ENCODE measurements around the gene HMGXB4.
"Not testable (repeated sequence)": the region's sequence is repeated elsewhere in the genome, so short reads cannot be mapped to it uniquely, and the experiment has no call there.

The HMGXB4 gene

GRCh38 chr22:35230417-35230816 lies 26.9 kb upstream of the HMGXB4 start:
- H3K27me3 ChIP-seq (ENCODE audit: insufficient read depth, low read length, poor library complexity) = no peaks in the 10 kb centered on the region
- no peaks in the 10 kb centered on the region for H4K20me1 ChIP-seq (ENCODE audit: insufficient read depth, low read length)
- DNase-seq (no peak), ATAC-seq (ENCODE audit: insufficient read depth, low read depth) (no peak)
- TF ChIP-seq, protein P1, sequence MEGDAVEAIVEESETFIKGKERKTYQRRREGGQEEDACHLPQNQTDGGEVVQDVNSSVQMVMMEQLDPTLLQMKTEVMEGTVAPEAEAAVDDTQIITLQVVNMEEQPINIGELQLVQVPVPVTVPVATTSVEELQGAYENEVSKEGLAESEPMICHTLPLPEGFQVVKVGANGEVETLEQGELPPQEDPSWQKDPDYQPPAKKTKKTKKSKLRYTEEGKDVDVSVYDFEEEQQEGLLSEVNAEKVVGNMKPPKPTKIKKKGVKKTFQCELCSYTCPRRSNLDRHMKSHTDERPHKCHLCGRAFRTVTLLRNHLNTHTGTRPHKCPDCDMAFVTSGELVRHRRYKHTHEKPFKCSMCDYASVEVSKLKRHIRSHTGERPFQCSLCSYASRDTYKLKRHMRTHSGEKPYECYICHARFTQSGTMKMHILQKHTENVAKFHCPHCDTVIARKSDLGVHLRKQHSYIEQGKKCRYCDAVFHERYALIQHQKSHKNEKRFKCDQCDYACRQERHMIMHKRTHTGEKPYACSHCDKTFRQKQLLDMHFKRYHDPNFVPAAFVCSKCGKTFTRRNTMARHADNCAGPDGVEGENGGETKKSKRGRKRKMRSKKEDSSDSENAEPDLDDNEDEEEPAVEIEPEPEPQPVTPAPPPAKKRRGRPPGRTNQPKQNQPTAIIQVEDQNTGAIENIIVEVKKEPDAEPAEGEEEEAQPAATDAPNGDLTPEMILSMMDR (IDR thresholded peaks at IDR 0.05; ENCODE audit: borderline replicate concordance, extremely low read depth, low read length, poor library complexity, severe bottlenecking) = no peak
- TF ChIP-seq EZH2 (IDR thresholded peaks at IDR 0.05; ENCODE audit: borderline replicate concordance, low read depth, low read length, severe bottlenecking) = no peak
- no peaks in the 10 kb centered on the region for H3K79me2 ChIP-seq (ENCODE audit: insufficient read depth, low read length)
- H3K9ac ChIP-seq (ENCODE audit: low read depth, low read length) = no peak overlapping the region
- no peaks in the 10 kb centered on the region for H3K9me3 ChIP-seq (ENCODE audit: insufficient read depth, low read length, severe bottlenecking)
- H3K4me2 ChIP-seq (ENCODE audit: insufficient read depth, low read length) = no peak overlapping the region
- no peaks in the 10 kb centered on the region for H3K4me1 ChIP-seq (ENCODE audit: insufficient read depth, low read length)
- no peak overlapping the region for H2AFZ ChIP-seq (ENCODE audit: low read depth, low read length)
- H3K4me3 ChIP-seq (ENCODE audit: low read depth in 1 of 2, low read length in 2 of 2) = no peak overlapping the region
- H3K36me3 ChIP-seq (ENCODE audit: insufficient read depth, low read length) = no peaks in the 10 kb centered on the region
- no peak overlapping the region for H3K27ac ChIP-seq (ENCODE audit: low read length)

- Histone ChIP-seq H3K4me1 (ENCODE audit: insufficient read depth, low read length) (no peaks in the 10 kb centered on the region), H3K36me3 (ENCODE audit: insufficient read depth, low read length) (no peaks in the 10 kb centered on the region), H3K9ac (ENCODE audit: low read depth, low read length) (no peak overlapping the region), H3K4me2 (ENCODE audit: insufficient read depth, low read length) (no peak overlapping the region), H3K9me3 (ENCODE audit: insufficient read depth, low read length, severe bottlenecking) (no peaks in the 10 kb centered on the region), H3K27me3 (ENCODE audit: insufficient read depth, low read length, poor library complexity) (no peaks in the 10 kb centered on the region), H2AFZ (ENCODE audit: low read depth, low read length) (no peak overlapping the region), H3K27ac (ENCODE audit: low read length) (no peak overlapping the region), H3K79me2 (ENCODE audit: insufficient read depth, low read length) (no peaks in the 10 kb centered on the region), H4K20me1 (ENCODE audit: insufficient read depth, low read length) (no peaks in the 10 kb centered on the region), H3K4me3 (ENCODE audit: low read depth in 1 of 2, low read length in 2 of 2) (no peak overlapping the region)
- DNase-seq (no peak), ATAC-seq (ENCODE audit: insufficient read depth, low read depth) (peak; percentile 17; the same call in 1 of the 3 replicates)
- TF ChIP-seq EZH2 (IDR thresholded peaks at IDR 0.05; ENCODE audit: borderline replicate concordance, low read depth, low read length, severe bottlenecking) = no peak
- TF ChIP-seq, protein P1 (IDR thresholded peaks at IDR 0.05; ENCODE audit: borderline replicate concordance, extremely low read depth, low read length, poor library complexity, severe bottlenecking) = no peak
Measured at GRCh38 chr22:35230839-35231584, 26.3 kb upstream of the HMGXB4 start.

DNA sequence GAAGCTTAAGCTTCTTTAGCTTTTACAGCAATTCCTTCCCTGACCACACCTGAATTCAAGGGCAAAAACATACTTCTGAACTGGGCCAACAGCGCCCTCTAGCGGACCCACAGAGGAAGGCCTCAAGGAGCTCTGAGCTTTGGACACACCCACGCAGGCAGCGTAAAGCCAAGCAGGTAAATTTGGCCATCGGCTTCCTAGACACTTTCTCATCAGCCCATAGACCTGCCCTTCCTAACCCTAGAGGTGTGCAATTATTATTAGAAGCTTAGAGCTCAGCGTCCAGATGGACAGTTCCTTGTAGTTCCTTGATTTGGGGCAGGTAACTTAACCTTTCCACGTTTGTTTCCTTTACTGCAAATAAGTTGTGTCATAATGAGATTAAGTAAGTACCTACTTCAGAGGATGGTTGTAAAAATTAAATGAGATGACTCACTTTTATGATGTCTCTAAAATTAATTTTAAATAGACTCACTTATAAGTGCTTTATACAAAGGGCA lies 25.7 kb upstream of the HMGXB4 start:
- Histone ChIP-seq H3K27me3 (ENCODE audit: insufficient read depth, low read length, poor library complexity) (no peaks in the 10 kb centered on the region), H3K9me3 (ENCODE audit: insufficient read depth, low read length, severe bottlenecking) (no peaks in the 10 kb centered on the region), H2AFZ (ENCODE audit: low read depth, low read length) (no peak overlapping the region), H3K9ac (ENCODE audit: low read depth, low read length) (no peak overlapping the region), H4K20me1 (ENCODE audit: insufficient read depth, low read length) (no peaks in the 10 kb centered on the region), H3K36me3 (ENCODE audit: insufficient read depth, low read length) (no peaks in the 10 kb centered on the region), H3K4me1 (ENCODE audit: insufficient read depth, low read length) (no peaks in the 10 kb centered on the region), H3K4me3 (ENCODE audit: low read depth in 1 of 2, low read length in 2 of 2) (no peak overlapping the region), H3K4me2 (ENCODE audit: insufficient read depth, low read length) (no peak overlapping the region), H3K27ac (ENCODE audit: low read length) (no peak overlapping the region), H3K79me2 (ENCODE audit: insufficient read depth, low read length) (no peaks in the 10 kb centered on the region)
- no peak for TF ChIP-seq EZH2 (IDR thresholded peaks at IDR 0.05; ENCODE audit: borderline replicate concordance, low read depth, low read length, severe bottlenecking)
- TF ChIP-seq, protein P1 (IDR thresholded peaks at IDR 0.05; ENCODE audit: borderline replicate concordance, extremely low read depth, low read length, poor library complexity, severe bottlenecking) = peak; percentile 97
- DNase-seq (peak; percentile 65), ATAC-seq (ENCODE audit: insufficient read depth, low read depth) (peak; percentile 83)

DNA sequence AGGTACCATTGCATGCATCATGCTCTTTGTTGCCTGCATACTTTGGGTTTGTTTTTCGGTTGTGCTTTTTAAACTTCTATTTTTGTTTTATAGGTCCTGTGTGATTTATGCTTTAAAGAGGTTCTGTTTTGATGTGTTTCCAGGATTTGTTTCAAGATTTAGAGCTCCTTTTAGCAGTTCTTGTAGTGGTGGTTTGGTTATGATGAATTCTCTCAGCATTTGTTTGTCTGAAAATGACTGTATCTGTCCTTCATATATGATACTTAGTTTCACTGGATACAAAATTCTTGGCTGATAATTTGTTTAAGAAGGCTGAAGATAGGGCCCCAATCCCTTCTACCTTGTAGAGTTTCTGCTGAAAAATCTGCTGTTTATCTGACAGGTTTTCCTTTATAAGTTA lies 18.5 kb upstream of the HMGXB4 start:
- not testable (repeated sequence) for H4K20me1 ChIP-seq (ENCODE audit: insufficient read depth, low read length); H3K9ac ChIP-seq (ENCODE audit: low read depth, low read length); H3K9me3 ChIP-seq (ENCODE audit: insufficient read depth, low read length, severe bottlenecking); H3K27me3 ChIP-seq (ENCODE audit: insufficient read depth, low read length, poor library complexity); DNase-seq; ATAC-seq (ENCODE audit: insufficient read depth, low read depth); H3K4me3 ChIP-seq (ENCODE audit: low read depth in 1 of 2, low read length in 2 of 2); H3K4me1 ChIP-seq (ENCODE audit: insufficient read depth, low read length); H3K79me2 ChIP-seq (ENCODE audit: insufficient read depth, low read length); H3K4me2 ChIP-seq (ENCODE audit: insufficient read depth, low read length); H3K27ac ChIP-seq (ENCODE audit: low read length); H2AFZ ChIP-seq (ENCODE audit: low read depth, low read length); H3K36me3 ChIP-seq (ENCODE audit: insufficient read depth, low read length)

- not testable (repeated sequence) for H3K27ac ChIP-seq (ENCODE audit: low read length); ATAC-seq (ENCODE audit: insufficient read depth, low read depth); H3K4me3 ChIP-seq (ENCODE audit: low read depth in 1 of 2, low read length in 2 of 2); H3K36me3 ChIP-seq (ENCODE audit: insufficient read depth, low read length); H3K4me2 ChIP-seq (ENCODE audit: insufficient read depth, low read length); H3K9me3 ChIP-seq (ENCODE audit: insufficient read depth, low read length, severe bottlenecking); H3K9ac ChIP-seq (ENCODE audit: low read depth, low read length); H4K20me1 ChIP-seq (ENCODE audit: insufficient read depth, low read length); H3K79me2 ChIP-seq (ENCODE audit: insufficient read depth, low read length); H3K4me1 ChIP-seq (ENCODE audit: insufficient read depth, low read length); H3K27me3 ChIP-seq (ENCODE audit: insufficient read depth, low read length, poor library complexity); H2AFZ ChIP-seq (ENCODE audit: low read depth, low read length); DNase-seq
Measured at GRCh38 chr22:35244507-35244906, 12.8 kb upstream of the HMGXB4 start.

Measured in DND-41 (cell line).